A549 treated with CORT108297 at 1 μM for 4 hours (cell line): Measurements from ENCODE around the gene CCDC40. TPM values are rescaled to one million over a fixed set of nuclear protein-coding genes. Genes with fewer than 3 reads are reported as not detected.

Experiments used
- total RNA-seq: library from RNA; stranded (reverse); fragments of 200-300 nt; extraction: Qiagen RNA extraction; gene quantifications from 5 replicates; pipeline ENCODE4 v1.2.3, GENCODE V29; 2022

Gene CCDC40, protein sequence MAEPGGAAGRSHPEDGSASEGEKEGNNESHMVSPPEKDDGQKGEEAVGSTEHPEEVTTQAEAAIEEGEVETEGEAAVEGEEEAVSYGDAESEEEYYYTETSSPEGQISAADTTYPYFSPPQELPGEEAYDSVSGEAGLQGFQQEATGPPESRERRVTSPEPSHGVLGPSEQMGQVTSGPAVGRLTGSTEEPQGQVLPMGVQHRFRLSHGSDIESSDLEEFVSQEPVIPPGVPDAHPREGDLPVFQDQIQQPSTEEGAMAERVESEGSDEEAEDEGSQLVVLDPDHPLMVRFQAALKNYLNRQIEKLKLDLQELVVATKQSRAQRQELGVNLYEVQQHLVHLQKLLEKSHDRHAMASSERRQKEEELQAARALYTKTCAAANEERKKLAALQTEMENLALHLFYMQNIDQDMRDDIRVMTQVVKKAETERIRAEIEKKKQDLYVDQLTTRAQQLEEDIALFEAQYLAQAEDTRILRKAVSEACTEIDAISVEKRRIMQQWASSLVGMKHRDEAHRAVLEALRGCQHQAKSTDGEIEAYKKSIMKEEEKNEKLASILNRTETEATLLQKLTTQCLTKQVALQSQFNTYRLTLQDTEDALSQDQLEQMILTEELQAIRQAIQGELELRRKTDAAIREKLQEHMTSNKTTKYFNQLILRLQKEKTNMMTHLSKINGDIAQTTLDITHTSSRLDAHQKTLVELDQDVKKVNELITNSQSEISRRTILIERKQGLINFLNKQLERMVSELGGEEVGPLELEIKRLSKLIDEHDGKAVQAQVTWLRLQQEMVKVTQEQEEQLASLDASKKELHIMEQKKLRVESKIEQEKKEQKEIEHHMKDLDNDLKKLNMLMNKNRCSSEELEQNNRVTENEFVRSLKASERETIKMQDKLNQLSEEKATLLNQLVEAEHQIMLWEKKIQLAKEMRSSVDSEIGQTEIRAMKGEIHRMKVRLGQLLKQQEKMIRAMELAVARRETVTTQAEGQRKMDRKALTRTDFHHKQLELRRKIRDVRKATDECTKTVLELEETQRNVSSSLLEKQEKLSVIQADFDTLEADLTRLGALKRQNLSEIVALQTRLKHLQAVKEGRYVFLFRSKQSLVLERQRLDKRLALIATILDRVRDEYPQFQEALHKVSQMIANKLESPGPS
- total RNA-seq: 5.2 to 7.3 TPM (median 5.8 TPM) in 5 replicates

DNA sequence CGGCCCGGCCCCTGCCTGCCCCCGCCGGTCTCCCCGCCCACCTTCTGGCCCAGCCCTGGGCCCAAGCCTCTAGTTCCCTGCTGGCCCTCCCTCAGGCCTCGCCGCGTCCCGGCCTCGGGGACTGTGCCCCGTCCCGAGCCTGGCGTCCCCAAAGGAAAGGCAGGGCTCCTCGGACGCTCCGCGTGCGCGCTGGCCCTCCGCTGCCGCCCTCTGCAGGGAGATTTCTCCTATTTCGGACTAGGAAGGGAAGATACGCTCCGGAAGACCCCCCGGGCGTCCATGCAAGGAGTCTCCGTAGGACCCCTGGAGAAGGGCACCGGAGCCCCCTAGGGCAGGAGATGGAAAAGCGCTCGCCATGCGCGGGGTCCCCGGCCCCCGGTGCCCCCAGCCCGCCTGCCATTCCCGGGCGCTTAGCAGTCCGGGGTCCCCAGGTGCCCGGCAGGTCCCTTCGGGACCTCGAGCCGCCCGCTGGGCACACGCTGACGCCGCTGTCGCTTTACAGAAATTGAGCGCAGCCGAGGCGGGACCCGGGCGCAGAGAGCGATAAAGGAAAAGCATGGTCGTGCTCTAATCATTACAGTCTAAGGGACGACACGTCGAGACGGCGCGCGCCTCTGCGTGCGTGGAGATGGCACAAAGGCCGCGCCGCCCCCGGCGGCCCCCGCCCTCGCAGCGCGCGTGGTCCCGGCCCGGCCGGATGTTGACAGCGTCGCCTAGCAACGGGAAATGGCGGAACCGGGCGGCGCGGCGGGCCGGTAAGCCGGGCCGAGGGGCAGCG lies at the start of gene CCDC40:
Gene CCDC40, plus strand, starts transcription at position 706 of the 778 bp plus-strand sequence. Its CDS starts 21 bp downstream, at position 727.

DNA sequence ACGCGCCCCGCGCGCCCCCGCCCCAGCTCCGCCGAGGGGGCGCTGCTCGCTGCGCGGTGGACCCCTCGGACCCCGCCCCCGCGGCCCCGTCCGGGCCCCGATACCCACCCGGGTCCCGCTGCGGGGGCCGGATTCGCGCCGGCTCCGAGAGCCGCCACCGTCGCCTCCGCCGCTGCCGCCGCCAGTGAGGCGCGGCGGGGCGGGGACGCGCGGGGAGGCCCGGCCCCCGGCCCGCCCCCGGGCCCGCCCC lies 830 bp upstream of the CCDC40 start, which contains the start of gene TBC1D16:
Gene TBC1D16, minus strand, starts transcription at position 186 of the 250 bp plus-strand sequence. CDS start 22,325 bp downstream, outside the sequence.

GRCh38 chr17:80101011-80101945 lies 64.8 kb downstream of the CCDC40 start, which contains the start of gene GAA:
GAA (plus strand) TSS chr17:80101581; CDS start chr17:80104587, 3,006 bp downstream.

DNA sequence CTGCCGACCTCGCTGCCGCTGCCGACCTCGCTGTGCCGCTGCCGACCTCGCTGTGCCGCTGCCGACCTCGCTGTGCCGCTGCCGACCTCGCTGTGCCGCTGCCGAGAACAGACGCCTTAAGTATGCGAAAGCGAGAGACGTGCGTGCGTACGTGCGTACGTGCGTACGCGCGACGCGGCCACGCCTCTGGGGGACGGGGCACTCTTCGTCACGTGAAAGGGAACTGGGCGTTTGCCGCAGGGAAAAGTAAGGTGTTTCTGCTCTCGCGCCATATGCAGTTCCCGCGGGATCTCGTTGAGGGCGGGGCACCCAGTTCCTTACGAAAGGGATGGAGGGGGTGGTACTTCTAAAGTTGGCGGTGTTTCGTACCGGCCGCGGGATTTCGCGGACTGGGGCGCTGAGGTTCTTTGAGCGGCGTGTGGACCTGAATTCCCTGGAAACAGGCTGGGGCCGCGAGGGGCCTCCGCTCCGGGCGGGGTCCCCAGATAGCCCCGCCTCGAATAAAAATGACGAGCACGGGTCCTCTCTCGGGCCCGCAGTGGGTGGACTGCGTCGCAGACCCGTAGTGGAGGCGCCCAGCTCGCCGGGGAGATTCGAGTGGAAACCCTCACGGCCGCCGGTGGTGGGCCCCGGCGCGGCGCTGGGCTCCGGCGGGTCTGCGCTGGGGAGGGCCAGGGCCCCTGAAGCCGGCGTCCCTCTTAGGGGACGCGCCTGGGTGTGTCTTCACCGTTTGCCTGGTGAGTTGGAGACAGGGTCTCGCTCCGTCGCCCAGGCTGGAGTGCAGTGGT lies 110.8 kb downstream of the CCDC40 start, which contains the start of gene EIF4A3:
Gene EIF4A3, minus strand, starts transcription at position 94 of the 788 bp plus-strand sequence. CDS start 167 bp downstream, outside the sequence.

Other genes starting within 250 kb of the CCDC40 start
- gene CBX8, start 239.6 kb upstream of the CCDC40 start, total RNA-seq: 11.5 to 22.3 TPM (median 21.0 TPM) in 5 replicates
- gene CBX4, start 197.2 kb upstream of the CCDC40 start, total RNA-seq: 27.0 to 36.2 TPM (median 34.5 TPM) in 5 replicates
- 6.0 to 11.2 TPM (median 8.9 TPM) in 5 replicates for gene TBC1D16, start 770 bp upstream of the CCDC40 start, total RNA-seq
- gene GAA, start 64.9 kb downstream of the CCDC40 start, total RNA-seq: 45.0 to 63.0 TPM (median 58.2 TPM) in 5 replicates
- gene EIF4A3, start 110.5 kb downstream of the CCDC40 start, total RNA-seq: 198 to 217 TPM (median 211 TPM) in 5 replicates
- gene CARD14, start 133.4 kb downstream of the CCDC40 start, total RNA-seq: 0.06 to 0.27 TPM (median 0.13 TPM) in 5 replicates
- gene SGSH, start 183.7 kb downstream of the CCDC40 start, total RNA-seq: 16.1 to 28.5 TPM (median 25.6 TPM) in 5 replicates
- gene SLC26A11, start 183.8 kb downstream of the CCDC40 start, total RNA-seq: 12.2 to 18.4 TPM (median 15.9 TPM) in 5 replicates
- 65.9 to 69.1 TPM (median 67.5 TPM) in 5 replicates for gene RNF213, start 224.2 kb downstream of the CCDC40 start, total RNA-seq